K562 (cell line): ENCODE measurements around the gene TNN. TPM values are rescaled to one million over a fixed set of nuclear protein-coding genes. Genes with fewer than 3 reads are reported as not detected.

Experiments used
- ATAC-seq: fragments of 200-7000 bp; cut with Tn5 transposase; 3 replicates; pipeline ENCODE4 v1.9.1; 2020; ENCODE audit warnings: moderate library complexity
- BruUV-seq: library from RNA; stranded (reverse); fragments of 400-500 nt; replicated peaks from 2 replicates; lab custom pipeline; 2021; lab: Mats Ljungman, UMichigan
- CTCF ChIA-PET: fragments of 300-600 bp; formaldehyde crosslinking; extraction: SDS; loops from one replicate; lab custom pipeline; 2021; ENCODE audit warnings: low intra/inter-chr PET ratio; lab: Yijun Ruan, JAX
- POLR2A ChIA-PET: fragments of 300-600, 350-650 bp; sonication (Branson Sonifier 250); formaldehyde crosslinking; extraction: SDS; loops from one replicate; lab custom pipeline; 2021; ENCODE audit warnings: antibody characterized with exemption, inconsistent platforms; lab: Yijun Ruan, JAX
- DNase-seq, 4 experiments: peaks; one replicate each; pipeline versions ENCODE4 v3.0.0 to v3.0.0-alpha.2; 2011 to 2018; ENCODE audit warnings: low spot score in 3 of 4, mixed read lengths in 3 of 4; ENCODE audit errors: extremely low read depth in 1 of 4
- FAIRE-seq: peaks from 2 replicates; lab custom pipeline; 2011; peaks lifted over from hg19 to GRCh38; lab: Jason Lieb, UNC
- H2AFZ ChIP-seq: 2 replicates; pipeline ENCODE4 v1.6.0; 2011; ENCODE audit warnings: low read depth, low read length, control low read depth, inconsistent platforms
- H3K27ac ChIP-seq: fragments of 200-600 bp; 3 replicates; pipeline ENCODE4 v1.8.0; 2011; ENCODE audit warnings: low read depth, mild to moderate bottlenecking, control low read depth, inconsistent platforms, low read length, moderate library complexity, mixed read lengths; ENCODE audit errors: extremely low read depth
- H3K27me3 ChIP-seq, 2 experiments: fragments of 300-600 bp in 1 of 2; 2 replicates in 1 of 2; 3 replicates in 1 of 2; pipeline versions ENCODE4 v1.6.0 to v1.8.0; 2011; ENCODE audit warnings: inconsistent platforms in 2 of 2, low read length in 2 of 2, mild to moderate bottlenecking in 1 of 2, mixed read lengths in 1 of 2, moderate library complexity in 1 of 2; ENCODE audit not compliant: control insufficient read depth in 2 of 2, insufficient read depth in 2 of 2
- H3K36me3 ChIP-seq: fragments of 300-600 bp; 3 replicates; pipeline ENCODE4 v1.8.0; 2011; ENCODE audit warnings: mild to moderate bottlenecking, low read length, inconsistent platforms; ENCODE audit not compliant: control insufficient read depth, insufficient read depth
- H3K4me1 ChIP-seq, 2 experiments: fragments of 200-600 bp in 1 of 2; replicated peaks in 1 of 2; 2 replicates in 1 of 2; 3 replicates in 1 of 2; pipeline versions ENCODE4 v1.5.1 to v1.8.0; 2011; ENCODE audit warnings: inconsistent platforms in 2 of 2, low read length in 2 of 2, mild to moderate bottlenecking in 1 of 2, mixed read lengths in 1 of 2, moderate library complexity in 1 of 2; ENCODE audit not compliant: control insufficient read depth in 2 of 2, insufficient read depth in 2 of 2
- H3K4me2 ChIP-seq: 2 replicates; pipeline ENCODE4 v1.6.1; 2011; ENCODE audit warnings: low read length, control low read depth, inconsistent platforms, mixed read lengths; ENCODE audit not compliant: insufficient read depth
- H3K4me3 ChIP-seq: fragments of 200-600 bp; sonication (generic), shearing (Covaris generic); 2 replicates; pipeline ENCODE4 v1.5.1; 2016; ENCODE audit warnings: control low read depth, inconsistent platforms
- H3K79me2 ChIP-seq: fragments of 200-600 bp; 3 replicates; pipeline ENCODE4 v1.8.0; 2011; ENCODE audit warnings: low read length, inconsistent platforms; ENCODE audit not compliant: control insufficient read depth, insufficient read depth
- H3K9ac ChIP-seq, 2 experiments: 2 replicates each; pipeline versions ENCODE4 v1.6.0 to v1.6.1; 2011; ENCODE audit warnings: low read depth in 2 of 2, low read length in 2 of 2, control low read depth in 1 of 2, inconsistent platforms in 1 of 2, mild to moderate bottlenecking in 1 of 2, mixed read lengths in 1 of 2; ENCODE audit not compliant: insufficient read depth in 1 of 2
- H3K9me1 ChIP-seq: one replicate; pipeline ENCODE4 v1.6.0; 2011; ENCODE audit warnings: inconsistent platforms, mild to moderate bottlenecking, low read length, moderate library complexity; ENCODE audit not compliant: control insufficient read depth, insufficient read depth
- H3K9me3 ChIP-seq: replicated peaks from 2 replicates; pipeline ENCODE4 v1.5.1; 2011; ENCODE audit warnings: low read depth, low read length, inconsistent platforms; ENCODE audit not compliant: control insufficient read depth, insufficient read depth
- H4K20me1 ChIP-seq: replicated peaks from 2 replicates; pipeline ENCODE4 v1.6.1; 2011; ENCODE audit warnings: low read length, inconsistent platforms, mixed read lengths; ENCODE audit not compliant: control insufficient read depth, insufficient read depth
- ATF1 ChIP-seq, 2 experiments: fragments of 450-650 bp in 1 of 2; IDR thresholded peaks; 2 replicates each; pipeline ENCODE4 v1.6.1; 2016; ENCODE audit warnings: missing compliant biosample characterization in 1 of 2, missing genetic modification characterization in 1 of 2
- CHAMP1 ChIP-seq: fragments of 450-650 bp; IDR thresholded peaks from 2 replicates; pipeline ENCODE4 v1.6.1; 2016; ENCODE audit warnings: mild to moderate bottlenecking
- CSDE1 ChIP-seq, 2 experiments: fragments of 450-650 bp; IDR thresholded peaks; 2 replicates each; pipeline ENCODE4 v1.6.1; 2016; ENCODE audit warnings: mild to moderate bottlenecking in 1 of 2
- KLF16 ChIP-seq: IDR thresholded peaks from 2 replicates; pipeline ENCODE4 v1.6.1; 2016; ENCODE audit warnings: antibody characterized with exemption
- ZNF561 ChIP-seq: fragments of 450-650 bp; formaldehyde crosslinking; conservative IDR thresholded peaks from 2 replicates; pipeline ENCODE4 v1.4.0; 2020; ENCODE audit warnings: mild to moderate bottlenecking, moderate library complexity
- WGBS: fragments of 100-300 bp; shearing (Covaris generic); methylation state at CpG from one replicate; pipeline ENCODE4 v1.1.6; 2016; ENCODE audit warnings: low coverage, mixed read lengths; ENCODE audit not compliant: insufficient coverage; ENCODE audit errors: missing lambda C conversion rate; 5-methylcytosine and 5-hydroxymethylcytosine counted together
- in situ Hi-C: fragments of 300-500 bp; cut with MboI; formaldehyde crosslinking; loops from 4 replicates; pipeline ENCODE4 v1.15.0; 2018; ENCODE audit warnings: inconsistent platforms, mixed read lengths
- intact Hi-C: fragments of 100-400 bp; cut with micrococcal nuclease; formaldehyde crosslinking; loops from 2 replicates; pipeline ENCODE4 v1.14.2; 2022
- polyA plus RNA-seq, 8 experiments: library from polyadenylated mRNA; depleted of rRNA in 4 of 8; stranded (reverse) in 5 of 8; unstranded in 3 of 8; fragments of >200 nt; fragmentation: Nextera tagmentation in 2 of 8; fragmentation: Illumina TruSeq in 1 of 8; extraction: Ambion mirVana in 2 of 8; extraction: Trizol in 1 of 8; gene quantifications; 2 replicates each; pipeline versions ENCODE4 v1.2.1 to v1.2.3, GENCODE V29; 2011 to 2014; ENCODE audit warnings: inconsistent platforms in 1 of 8, missing spikeins in 1 of 8
- total RNA-seq, 7 experiments: library from RNA; depleted of rRNA in 6 of 7; stranded (reverse); fragments of >200 nt in 6 of 7; fragmentation: Illumina TruSeq in 2 of 7; extraction: Trizol in 2 of 7; gene quantifications; 2 replicates each; pipeline versions ENCODE4 v1.2.1 to v1.2.3, GENCODE V29; 2011 to 2021; ENCODE audit warnings: low replicate concordance in 1 of 7
- TF ChIP-seq, protein P1 (sequence below): fragments of 450-650 bp; IDR thresholded peaks from 2 replicates; pipeline ENCODE4 v1.6.1; 2016; ENCODE audit warnings: low read depth

The TNN gene
- total and polyA plus RNA-seq, 9 of the 15 experiments (the other 6 are each of a cell fraction or from before 2014, with no cell fraction given) = 0.01 to 0.09 (median 0.07) TPM; not detected in 4

DNA sequence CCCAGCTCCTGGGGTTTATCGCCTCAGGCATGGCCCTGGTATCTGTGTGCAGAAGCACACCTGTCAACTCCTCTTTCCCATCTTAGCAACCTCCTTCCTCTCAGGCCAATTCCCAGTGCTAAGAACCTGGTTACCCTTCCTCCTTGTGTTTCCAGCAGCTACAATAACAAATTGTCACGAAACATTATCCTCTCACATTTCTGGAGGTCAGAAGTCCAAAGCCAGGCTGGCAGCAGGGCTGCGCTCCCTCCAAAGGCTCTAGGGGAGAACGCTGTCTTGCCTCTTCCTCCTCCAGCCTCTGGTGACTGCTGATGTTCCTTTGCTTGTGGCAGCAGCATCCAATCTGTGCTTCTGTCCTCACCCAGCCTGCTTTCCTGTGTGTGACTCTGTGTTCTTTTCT, 33.7 kb upstream of the TNN start (continued):
- TF ChIP-seq, protein P1, sequence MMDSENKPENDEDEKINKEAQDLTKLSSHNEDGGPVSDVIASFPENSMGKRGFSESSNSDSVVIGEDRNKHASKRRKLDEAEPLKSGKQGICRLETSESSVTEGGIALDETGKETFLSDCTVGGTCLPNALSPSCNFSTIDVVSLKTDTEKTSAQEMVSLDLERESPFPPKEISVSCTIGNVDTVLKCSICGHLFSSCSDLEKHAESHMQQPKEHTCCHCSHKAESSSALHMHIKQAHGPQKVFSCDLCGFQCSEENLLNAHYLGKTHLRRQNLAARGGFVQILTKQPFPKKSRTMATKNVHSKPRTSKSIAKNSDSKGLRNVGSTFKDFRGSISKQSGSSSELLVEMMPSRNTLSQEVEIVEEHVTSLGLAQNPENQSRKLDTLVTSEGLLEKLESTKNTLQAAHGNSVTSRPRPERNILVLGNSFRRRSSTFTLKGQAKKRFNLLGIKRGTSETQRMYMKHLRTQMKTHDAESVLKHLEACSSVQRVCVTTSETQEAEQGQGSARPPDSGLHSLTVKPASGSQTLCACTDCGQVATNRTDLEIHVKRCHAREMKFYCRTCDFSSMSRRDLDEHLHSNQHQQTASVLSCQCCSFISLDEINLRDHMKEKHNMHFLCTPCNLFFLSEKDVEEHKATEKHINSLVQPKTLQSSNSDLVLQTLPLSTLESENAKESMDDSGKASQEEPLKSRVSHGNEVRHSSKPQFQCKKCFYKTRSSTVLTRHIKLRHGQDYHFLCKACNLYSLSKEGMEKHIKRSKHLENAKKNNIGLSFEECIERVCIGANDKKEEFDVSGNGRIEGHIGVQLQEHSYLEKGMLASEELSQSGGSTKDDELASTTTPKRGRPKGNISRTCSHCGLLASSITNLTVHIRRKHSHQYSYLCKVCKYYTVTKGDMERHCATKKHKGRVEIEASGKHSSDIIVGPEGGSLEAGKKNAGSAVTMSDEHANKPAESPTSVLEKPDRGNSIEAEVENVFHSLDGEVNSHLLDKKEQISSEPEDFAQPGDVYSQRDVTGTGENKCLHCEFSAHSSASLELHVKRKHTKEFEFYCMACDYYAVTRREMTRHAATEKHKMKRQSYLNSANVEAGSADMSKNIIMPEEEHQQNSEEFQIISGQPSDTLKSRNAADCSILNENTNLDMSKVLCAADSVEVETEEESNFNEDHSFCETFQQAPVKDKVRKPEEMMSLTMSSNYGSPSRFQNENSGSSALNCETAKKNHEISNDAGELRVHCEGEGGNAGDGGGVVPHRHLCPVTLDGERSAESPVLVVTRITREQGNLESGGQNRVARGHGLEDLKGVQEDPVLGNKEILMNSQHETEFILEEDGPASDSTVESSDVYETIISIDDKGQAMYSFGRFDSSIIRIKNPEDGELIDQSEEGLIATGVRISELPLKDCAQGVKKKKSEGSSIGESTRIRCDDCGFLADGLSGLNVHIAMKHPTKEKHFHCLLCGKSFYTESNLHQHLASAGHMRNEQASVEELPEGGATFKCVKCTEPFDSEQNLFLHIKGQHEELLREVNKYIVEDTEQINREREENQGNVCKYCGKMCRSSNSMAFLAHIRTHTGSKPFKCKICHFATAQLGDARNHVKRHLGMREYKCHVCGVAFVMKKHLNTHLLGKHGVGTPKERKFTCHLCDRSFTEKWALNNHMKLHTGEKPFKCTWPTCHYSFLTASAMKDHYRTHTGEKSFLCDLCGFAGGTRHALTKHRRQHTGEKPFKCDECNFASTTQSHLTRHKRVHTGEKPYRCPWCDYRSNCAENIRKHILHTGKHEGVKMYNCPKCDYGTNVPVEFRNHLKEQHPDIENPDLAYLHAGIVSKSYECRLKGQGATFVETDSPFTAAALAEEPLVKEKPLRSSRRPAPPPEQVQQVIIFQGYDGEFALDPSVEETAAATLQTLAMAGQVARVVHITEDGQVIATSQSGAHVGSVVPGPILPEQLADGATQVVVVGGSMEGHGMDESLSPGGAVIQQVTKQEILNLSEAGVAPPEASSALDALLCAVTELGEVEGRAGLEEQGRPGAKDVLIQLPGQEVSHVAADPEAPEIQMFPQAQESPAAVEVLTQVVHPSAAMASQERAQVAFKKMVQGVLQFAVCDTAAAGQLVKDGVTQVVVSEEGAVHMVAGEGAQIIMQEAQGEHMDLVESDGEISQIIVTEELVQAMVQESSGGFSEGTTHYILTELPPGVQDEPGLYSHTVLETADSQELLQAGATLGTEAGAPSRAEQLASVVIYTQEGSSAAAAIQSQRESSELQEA = no peak

DNA sequence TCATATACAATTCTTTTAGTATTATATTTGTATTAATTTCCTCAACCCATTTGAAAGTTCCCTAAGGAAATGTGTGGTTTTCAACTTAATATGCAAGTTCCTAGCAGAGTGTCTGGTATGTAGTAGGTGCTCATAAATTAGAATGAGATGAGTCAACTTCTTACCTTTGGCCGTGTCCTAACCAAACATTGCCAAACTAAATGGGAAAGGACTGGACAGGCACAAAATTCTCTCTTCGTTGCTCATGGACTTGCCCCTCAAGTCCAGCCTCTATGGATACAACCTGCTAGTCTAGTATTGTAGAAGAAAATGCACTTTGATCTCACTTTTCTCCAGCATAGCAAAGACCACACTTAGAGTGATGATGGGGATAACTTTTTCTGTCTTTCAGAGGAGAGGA, 32.9 kb upstream of the TNN start:
- H3K9me1 ChIP-seq = no peaks in the 10 kb centered on the region
- ATAC-seq (no peak), DNase-seq (no peak), FAIRE-seq (no peak)
- in situ Hi-C loops = loop anchor here (5.0 kb wide), 1 partner anchor 273 kb away; no protein-coding TSS in a partner anchor
- H4K20me1 ChIP-seq = no peaks in the 10 kb centered on the region; the same call in 1 of the 2 replicates
- ChIA-PET CTCF (no interaction called here), POLR2A (no interaction called here)
- no peaks in the 10 kb centered on the region for H3K36me3 ChIP-seq
- H3K27me3 ChIP-seq = peaks cover 35 to 40% of the 10 kb centered on the region in 2 experiments
- no peak overlapping the region for H2AFZ ChIP-seq
- H3K4me1 ChIP-seq = no peaks in the 10 kb centered on the region
- H3K4me2 ChIP-seq = no peak overlapping the region
- no peaks in the 10 kb centered on the region for H3K79me2 ChIP-seq
- WGBS = 2% methylated on average over 2 of the region's 2 CpGs
- H3K4me3 ChIP-seq = no peak overlapping the region
- no peak overlapping the region for H3K9ac ChIP-seq
- intact Hi-C loops = no loop called here
- TF ChIP-seq ZNF561 (CRISPR knock-in tag) = no peak
- TF ChIP-seq CHAMP1 = no peak
- TF ChIP-seq CSDE1 (IDR thresholded peaks at IDR 0.05) = no peak
- TF ChIP-seq ATF1 (CRISPR knock-in tag; IDR thresholded peaks at IDR 0.05) = no peak
- TF ChIP-seq ATF1 (tag; IDR thresholded peaks at IDR 0.05) = no peak
- no peak for TF ChIP-seq KLF16
- BruUV-seq = no TSS peak
- H3K9me3 ChIP-seq = no peaks in the 10 kb centered on the region
- H3K27ac ChIP-seq = no peak overlapping the region
